ENCODE data around the gene ROBO1.

ROBO1 gene

GRCh38 chr3:79041621-79042020 is 726.2 kb downstream of the ROBO1 start:
- DNase-seq = no peak

- no peak for DNase-seq
Measured at GRCh38 chr3:79040701-79041100, 727.1 kb downstream of the ROBO1 start.

GRCh38 chr3:79040091-79040490 is 727.7 kb downstream of the ROBO1 start:
- DNase-seq = no peak

GRCh38 chr3:79039192-79039591 is 728.6 kb downstream of the ROBO1 start:
- no peak for DNase-seq

- no peak for DNase-seq
Measured at GRCh38 chr3:79038636-79039035, 729.2 kb downstream of the ROBO1 start.

GRCh38 chr3:79038057-79038456 is 729.7 kb downstream of the ROBO1 start:
- DNase-seq = no peak

- DNase-seq = no peak
Measured at GRCh38 chr3:79032686-79033318, 735.0 kb downstream of the ROBO1 start.

- no peak for DNase-seq
Measured at GRCh38 chr3:79030157-79030556, 737.6 kb downstream of the ROBO1 start.

- DNase-seq = no peak
Measured at GRCh38 chr3:79028916-79029315, 738.9 kb downstream of the ROBO1 start.

- DNase-seq = no peak
Measured at GRCh38 chr3:79027593-79027992, 740.2 kb downstream of the ROBO1 start.

- no peak for DNase-seq
Measured at GRCh38 chr3:79019924-79020173, 747.9 kb downstream of the ROBO1 start.

GRCh38 chr3:79019137-79019923 is 748.5 kb downstream of the ROBO1 start:
- no peak for DNase-seq

GRCh38 chr3:79018671-79019136 is 749.1 kb downstream of the ROBO1 start:
- no peak for DNase-seq

GRCh38 chr3:79018265-79018664 is 749.5 kb downstream of the ROBO1 start:
- DNase-seq = no peak

- no peak for DNase-seq
Measured at GRCh38 chr3:79016587-79017376, 751.0 kb downstream of the ROBO1 start.

GRCh38 chr3:79015854-79016253 is 751.9 kb downstream of the ROBO1 start:
- DNase-seq = no peak

GRCh38 chr3:79012946-79013362 is 754.8 kb downstream of the ROBO1 start:
- DNase-seq = no peak

- no peak for DNase-seq
Measured at GRCh38 chr3:79012530-79012913, 755.3 kb downstream of the ROBO1 start.

- DNase-seq = no peak
Measured at GRCh38 chr3:79011821-79012529, 755.8 kb downstream of the ROBO1 start.

- no peak for DNase-seq
Measured at GRCh38 chr3:79009861-79010260, 757.9 kb downstream of the ROBO1 start.

- DNase-seq = no peak
Measured at GRCh38 chr3:79006077-79006476, 761.7 kb downstream of the ROBO1 start.

- no peak for DNase-seq
Measured at GRCh38 chr3:79005084-79005483, 762.7 kb downstream of the ROBO1 start.

- no peak for DNase-seq
Measured at GRCh38 chr3:79003994-79004393, 763.8 kb downstream of the ROBO1 start.
